H1 (cell line): ENCODE measurements around the gene LRP1. TPM values are rescaled to one million over a fixed set of nuclear protein-coding genes. Genes with fewer than 3 reads are reported as not detected.

Experiments
- CBX8 ChIP-seq: fragments of 300-800, 300-1000 bp; sonication (generic); IDR thresholded peaks from 2 replicates; pipeline ENCODE4 v1.7.1; 2016; ENCODE audit warnings: low read depth, low read length, borderline replicate concordance
- EGR1 ChIP-seq: IDR thresholded peaks from 2 replicates; pipeline ENCODE4 v1.6.1; 2011; ENCODE audit warnings: low read depth, low read length, borderline replicate concordance
- HDAC6 ChIP-seq: IDR thresholded peaks from one replicate; pipeline ENCODE4 v1.7.1; 2012; ENCODE audit warnings: low read depth, mild to moderate bottlenecking, inconsistent platforms, low read length, moderate library complexity
- NRF1 ChIP-seq: IDR thresholded peaks from 2 replicates; pipeline ENCODE4 v1.6.1; 2011; ENCODE audit warnings: mild to moderate bottlenecking, low read depth, low read length, improper control_type of control experiment
- SIRT6 ChIP-seq: IDR thresholded peaks from one replicate; pipeline ENCODE4 v1.7.1; 2012; ENCODE audit warnings: low read length, inconsistent platforms
- ZNF274 ChIP-seq: IDR thresholded peaks from 2 replicates; pipeline ENCODE4 v1.7.0; 2012; ENCODE audit warnings: low read length, borderline replicate concordance; ENCODE audit errors: extremely low read depth
- polyA plus RNA-seq, 7 experiments: library from polyadenylated mRNA; depleted of rRNA in 3 of 7; stranded (reverse) in 5 of 7; unstranded in 2 of 7; fragments of >200 nt in 5 of 7; fragments of 200-250 nt in 2 of 7; gene quantifications; 1 replicate in 5 of 7; 2 replicates in 1 of 7; 4 replicates in 1 of 7; pipeline versions ENCODE4 v1.2.1 to v1.2.3, GENCODE V29; 2011 to 2013; ENCODE audit warnings: missing spikeins in 2 of 7, mixed read lengths in 2 of 7
- total RNA-seq: library from RNA; stranded (reverse); fragmentation: NEBNext Ultra II Directional; extraction: Animal tissue kit (Norgen Biotek cat#: 25700); gene quantifications from 2 replicates; pipeline ENCODE4 v1.2.1, GENCODE V29; 2021
- TF ChIP-seq, protein P1 (sequence below): fragments of 300-600 bp; sonication (generic); IDR thresholded peaks from 2 replicates; pipeline ENCODE4 v1.7.1; 2012; ENCODE audit warnings: low read length, moderate library complexity, mild to moderate bottlenecking, inconsistent platforms; ENCODE audit not compliant: insufficient replicate concordance

Gene LRP1
- total and polyA plus RNA-seq, 2 of the 8 experiments (the other 6 are each of a cell fraction or from before 2014, with no cell fraction given) = 35.3 to 92.5 TPM

DNA sequence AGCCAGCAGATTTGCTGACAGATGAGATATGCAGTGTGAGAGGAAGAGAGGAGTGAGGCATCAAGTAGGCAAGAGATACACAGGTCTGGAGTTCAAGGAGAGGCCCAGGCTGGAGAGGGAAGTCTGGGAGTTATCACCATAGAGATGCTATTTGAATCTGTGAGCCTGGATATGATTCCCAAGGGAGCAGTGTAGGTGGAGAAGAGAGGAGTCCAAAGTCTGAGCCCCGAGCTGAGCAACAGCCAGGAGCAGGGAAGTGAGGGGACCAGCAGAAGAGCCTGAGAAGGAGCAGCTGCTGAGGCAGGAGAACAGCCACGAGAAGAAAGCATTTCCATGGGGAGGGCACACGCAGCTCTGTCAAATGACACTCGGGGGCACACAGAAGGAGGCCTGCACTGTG, 68.2 kb downstream of the LRP1 start (continued):
- TF ChIP-seq, protein P1, sequence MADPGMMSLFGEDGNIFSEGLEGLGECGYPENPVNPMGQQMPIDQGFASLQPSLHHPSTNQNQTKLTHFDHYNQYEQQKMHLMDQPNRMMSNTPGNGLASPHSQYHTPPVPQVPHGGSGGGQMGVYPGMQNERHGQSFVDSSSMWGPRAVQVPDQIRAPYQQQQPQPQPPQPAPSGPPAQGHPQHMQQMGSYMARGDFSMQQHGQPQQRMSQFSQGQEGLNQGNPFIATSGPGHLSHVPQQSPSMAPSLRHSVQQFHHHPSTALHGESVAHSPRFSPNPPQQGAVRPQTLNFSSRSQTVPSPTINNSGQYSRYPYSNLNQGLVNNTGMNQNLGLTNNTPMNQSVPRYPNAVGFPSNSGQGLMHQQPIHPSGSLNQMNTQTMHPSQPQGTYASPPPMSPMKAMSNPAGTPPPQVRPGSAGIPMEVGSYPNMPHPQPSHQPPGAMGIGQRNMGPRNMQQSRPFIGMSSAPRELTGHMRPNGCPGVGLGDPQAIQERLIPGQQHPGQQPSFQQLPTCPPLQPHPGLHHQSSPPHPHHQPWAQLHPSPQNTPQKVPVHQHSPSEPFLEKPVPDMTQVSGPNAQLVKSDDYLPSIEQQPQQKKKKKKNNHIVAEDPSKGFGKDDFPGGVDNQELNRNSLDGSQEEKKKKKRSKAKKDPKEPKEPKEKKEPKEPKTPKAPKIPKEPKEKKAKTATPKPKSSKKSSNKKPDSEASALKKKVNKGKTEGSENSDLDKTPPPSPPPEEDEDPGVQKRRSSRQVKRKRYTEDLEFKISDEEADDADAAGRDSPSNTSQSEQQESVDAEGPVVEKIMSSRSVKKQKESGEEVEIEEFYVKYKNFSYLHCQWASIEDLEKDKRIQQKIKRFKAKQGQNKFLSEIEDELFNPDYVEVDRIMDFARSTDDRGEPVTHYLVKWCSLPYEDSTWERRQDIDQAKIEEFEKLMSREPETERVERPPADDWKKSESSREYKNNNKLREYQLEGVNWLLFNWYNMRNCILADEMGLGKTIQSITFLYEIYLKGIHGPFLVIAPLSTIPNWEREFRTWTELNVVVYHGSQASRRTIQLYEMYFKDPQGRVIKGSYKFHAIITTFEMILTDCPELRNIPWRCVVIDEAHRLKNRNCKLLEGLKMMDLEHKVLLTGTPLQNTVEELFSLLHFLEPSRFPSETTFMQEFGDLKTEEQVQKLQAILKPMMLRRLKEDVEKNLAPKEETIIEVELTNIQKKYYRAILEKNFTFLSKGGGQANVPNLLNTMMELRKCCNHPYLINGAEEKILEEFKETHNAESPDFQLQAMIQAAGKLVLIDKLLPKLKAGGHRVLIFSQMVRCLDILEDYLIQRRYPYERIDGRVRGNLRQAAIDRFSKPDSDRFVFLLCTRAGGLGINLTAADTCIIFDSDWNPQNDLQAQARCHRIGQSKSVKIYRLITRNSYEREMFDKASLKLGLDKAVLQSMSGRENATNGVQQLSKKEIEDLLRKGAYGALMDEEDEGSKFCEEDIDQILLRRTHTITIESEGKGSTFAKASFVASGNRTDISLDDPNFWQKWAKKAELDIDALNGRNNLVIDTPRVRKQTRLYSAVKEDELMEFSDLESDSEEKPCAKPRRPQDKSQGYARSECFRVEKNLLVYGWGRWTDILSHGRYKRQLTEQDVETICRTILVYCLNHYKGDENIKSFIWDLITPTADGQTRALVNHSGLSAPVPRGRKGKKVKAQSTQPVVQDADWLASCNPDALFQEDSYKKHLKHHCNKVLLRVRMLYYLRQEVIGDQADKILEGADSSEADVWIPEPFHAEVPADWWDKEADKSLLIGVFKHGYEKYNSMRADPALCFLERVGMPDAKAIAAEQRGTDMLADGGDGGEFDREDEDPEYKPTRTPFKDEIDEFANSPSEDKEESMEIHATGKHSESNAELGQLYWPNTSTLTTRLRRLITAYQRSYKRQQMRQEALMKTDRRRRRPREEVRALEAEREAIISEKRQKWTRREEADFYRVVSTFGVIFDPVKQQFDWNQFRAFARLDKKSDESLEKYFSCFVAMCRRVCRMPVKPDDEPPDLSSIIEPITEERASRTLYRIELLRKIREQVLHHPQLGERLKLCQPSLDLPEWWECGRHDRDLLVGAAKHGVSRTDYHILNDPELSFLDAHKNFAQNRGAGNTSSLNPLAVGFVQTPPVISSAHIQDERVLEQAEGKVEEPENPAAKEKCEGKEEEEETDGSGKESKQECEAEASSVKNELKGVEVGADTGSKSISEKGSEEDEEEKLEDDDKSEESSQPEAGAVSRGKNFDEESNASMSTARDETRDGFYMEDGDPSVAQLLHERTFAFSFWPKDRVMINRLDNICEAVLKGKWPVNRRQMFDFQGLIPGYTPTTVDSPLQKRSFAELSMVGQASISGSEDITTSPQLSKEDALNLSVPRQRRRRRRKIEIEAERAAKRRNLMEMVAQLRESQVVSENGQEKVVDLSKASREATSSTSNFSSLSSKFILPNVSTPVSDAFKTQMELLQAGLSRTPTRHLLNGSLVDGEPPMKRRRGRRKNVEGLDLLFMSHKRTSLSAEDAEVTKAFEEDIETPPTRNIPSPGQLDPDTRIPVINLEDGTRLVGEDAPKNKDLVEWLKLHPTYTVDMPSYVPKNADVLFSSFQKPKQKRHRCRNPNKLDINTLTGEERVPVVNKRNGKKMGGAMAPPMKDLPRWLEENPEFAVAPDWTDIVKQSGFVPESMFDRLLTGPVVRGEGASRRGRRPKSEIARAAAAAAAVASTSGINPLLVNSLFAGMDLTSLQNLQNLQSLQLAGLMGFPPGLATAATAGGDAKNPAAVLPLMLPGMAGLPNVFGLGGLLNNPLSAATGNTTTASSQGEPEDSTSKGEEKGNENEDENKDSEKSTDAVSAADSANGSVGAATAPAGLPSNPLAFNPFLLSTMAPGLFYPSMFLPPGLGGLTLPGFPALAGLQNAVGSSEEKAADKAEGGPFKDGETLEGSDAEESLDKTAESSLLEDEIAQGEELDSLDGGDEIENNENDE = no peak
- TF ChIP-seq NRF1 = no peak
- no peak for TF ChIP-seq ZNF274
- no peak for TF ChIP-seq SIRT6
- TF ChIP-seq EGR1 = no peak
- no peak for TF ChIP-seq HDAC6
- no peak for TF ChIP-seq CBX8
- TF ChIP-seq, all 59 proteins: peak for 0
